Fibroblast of skin of right quadriceps (primary cell): ENCODE measurements around the gene CHDH.

Source experiments
- DNase-seq: peaks from one replicate; pipeline ENCODE4 v3.0.0-alpha.2; 2013

CHDH gene

DNA sequence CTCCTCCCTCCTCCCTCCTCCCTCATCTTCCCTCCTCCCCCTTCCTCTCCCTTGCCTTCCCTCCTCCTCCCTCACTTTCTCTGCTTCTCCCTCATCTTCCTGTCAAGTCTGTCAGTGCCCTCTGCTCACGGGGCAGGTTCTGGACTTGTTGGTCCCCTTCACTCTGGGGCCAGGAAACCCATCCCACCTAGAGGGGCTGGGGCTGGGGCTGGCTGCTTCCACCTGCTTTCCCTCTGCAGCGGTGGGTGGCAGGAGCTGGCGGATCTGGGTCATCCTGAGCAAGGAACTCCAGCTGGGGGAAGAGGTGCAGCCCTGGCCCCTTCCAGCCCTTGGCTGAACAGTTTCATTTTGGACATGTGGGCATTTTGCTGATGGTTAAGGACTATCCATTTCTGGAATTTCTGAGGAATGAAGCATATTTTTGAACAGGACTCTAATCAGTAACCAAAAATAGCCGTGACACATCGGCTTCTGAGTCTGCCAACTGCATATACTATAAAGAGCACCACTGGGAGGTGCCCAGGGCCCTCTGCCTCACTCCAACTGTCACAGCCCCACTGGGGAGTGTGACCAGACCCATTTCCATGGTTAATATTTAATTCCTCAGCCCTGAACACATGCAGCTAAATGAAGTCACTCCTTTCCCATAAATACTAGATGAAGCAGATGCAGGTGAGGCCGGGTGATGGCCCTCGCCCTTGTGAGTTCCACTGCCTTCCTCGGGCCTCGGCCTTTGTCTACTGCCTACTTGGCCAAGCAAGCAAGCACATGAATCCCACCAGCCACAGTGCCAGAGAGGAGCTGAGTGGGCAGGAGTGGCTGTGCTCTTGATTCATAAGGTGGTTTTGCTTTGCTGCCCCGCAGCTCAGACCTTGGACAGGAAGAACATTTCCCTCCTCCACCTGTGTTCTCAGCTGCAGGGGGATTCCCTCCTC, 39.8 kb downstream of the CHDH start:
- DNase-seq: peak; percentile 86

DNA sequence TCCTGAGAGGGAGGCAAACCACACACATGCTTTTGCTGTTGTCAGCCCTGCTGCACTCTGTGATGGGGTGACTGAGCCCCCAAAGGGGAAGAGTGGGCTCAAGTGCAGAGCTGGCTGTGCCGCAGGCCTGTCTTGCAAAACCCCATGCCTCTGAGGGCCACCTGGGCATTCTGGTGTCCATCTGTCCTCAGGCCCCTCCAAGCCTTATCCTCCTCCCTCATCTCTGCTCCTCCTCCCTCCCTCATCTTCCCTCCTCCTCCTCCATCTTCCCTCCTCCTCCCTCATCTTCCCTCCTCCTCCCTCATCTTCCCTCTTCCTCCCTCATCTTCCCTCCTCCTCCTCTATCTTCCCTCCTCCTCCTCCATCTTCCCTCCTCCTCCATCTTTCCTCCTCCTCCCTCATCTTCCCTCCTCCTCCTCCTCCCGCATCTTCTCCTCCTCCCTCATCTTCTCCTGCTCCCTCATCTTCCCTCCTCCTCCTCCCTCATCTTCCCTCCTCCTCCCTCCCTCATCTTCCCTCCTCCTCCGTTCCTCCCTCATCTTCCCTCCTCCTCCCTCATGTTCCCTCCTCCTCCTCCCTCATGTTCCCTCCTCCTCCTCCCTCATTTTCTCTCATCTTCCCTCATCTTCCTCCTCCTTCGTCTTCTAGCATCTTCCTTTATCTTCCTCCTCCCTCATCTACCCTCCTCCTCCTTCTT, 40.6 kb downstream of the CHDH start:
- no peak for DNase-seq

DNA sequence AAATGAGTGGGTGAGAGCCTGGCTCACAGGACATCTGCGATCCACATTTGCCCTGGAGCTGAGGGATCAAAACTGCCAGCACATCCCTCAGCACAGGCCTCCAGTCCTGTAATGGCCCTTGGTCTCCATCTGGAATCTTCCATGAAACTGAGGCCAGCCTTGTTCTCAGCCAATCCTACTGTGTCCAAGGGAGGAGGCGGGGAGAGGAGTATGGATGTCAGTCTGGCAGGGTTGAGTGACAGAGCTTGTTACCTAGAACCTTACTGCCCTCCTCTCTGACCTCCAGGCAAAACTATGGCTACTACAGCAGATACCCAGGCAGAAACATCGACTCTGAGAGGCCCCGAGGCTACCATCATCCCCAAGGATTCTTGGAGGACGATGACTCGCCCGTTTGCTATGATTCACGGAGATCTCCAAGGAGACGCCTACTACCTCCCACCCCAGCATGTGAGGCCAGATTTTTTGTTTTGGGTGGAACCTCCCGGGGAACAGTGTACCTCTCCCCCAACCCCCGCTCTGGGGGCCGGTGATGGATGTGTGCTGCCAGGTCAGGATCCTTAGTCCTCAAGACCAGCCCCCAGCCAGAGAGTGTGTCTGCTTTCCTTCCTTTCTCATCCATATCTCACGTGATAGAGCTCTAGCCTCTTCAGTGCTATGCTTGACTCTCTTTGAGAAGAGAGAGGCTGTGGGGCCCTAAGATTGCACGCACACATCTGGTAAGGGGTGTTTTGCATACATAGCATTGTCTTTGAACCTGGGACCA, 41.3 kb downstream of the CHDH start:
- DNase-seq: peak; percentile 91

DNA sequence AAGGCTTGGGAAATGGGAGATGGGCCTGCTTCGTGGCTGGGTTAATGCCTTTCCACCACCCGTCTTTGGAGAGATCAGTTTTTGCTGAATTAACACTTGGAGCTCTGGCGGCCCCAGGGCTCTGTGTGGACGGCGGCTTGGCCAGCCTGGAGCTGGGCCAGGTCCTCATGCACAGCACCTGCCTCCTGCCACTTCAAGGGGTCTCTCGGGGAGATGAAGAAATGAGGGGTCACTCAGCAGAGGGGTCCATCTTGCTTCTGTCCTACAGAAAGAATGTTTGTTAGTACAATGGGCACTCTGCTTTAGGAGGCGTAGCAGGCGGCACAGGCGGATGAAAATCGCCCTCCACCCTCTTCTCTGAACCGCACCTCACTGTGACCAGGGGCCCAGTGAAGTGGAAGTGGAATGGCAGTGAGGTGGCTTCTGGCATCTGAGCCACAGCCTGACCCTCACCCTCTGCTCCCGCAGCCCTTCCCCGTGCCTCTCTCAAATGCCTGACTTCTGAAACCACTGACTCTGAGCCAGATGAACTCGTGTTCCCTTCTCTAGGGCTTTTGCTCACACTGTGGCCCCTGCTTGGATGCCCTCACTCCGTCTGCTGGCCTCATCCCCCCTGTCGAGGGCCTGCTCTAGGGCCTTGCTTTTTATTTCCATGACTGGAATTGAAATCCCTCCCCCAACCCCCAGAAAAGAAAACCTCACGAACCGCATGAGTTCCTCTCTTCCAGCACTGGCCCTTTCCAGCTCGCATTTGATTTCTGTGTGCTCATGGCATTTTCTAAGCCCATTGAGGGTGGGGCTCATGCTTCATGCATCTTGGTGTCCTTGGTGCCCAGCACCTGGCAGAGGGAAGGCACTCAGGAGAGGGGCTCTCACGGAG, 42.2 kb downstream of the CHDH start:
- DNase-seq: peak; percentile 47

DNA sequence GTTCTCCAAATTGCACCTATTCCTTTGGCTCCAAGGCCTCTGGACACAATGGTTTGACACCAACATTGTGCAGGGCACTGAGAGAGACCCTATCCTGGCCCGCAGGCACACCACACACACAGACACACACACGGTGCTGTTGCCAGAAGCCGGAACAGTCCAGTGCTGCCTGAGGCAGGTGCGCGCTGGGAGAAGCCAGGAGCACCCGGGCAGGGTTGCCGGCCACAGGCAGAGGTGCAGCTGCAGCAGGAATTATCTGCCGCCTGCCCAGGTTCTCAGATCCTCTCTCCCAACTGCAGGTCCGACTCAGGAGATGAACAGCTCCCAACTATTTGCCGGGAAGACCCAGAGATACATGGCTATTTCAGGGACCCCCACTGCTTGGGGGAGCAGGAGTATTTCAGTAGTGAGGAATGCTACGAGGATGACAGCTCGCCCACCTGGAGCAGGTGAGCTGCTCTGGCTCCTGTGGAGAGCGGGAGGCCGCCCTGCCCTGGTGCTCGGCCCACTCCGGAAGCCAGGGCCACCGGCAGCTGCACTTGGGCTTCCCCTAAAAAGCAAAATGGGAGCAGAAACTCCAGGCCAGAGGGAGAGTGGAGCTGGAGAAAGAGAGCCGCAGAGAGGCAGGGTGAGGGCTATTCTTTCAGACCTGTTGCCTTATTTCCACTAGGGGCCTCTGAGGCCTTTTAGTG, 42.9 kb downstream of the CHDH start:
- no peak for DNase-seq

DNA sequence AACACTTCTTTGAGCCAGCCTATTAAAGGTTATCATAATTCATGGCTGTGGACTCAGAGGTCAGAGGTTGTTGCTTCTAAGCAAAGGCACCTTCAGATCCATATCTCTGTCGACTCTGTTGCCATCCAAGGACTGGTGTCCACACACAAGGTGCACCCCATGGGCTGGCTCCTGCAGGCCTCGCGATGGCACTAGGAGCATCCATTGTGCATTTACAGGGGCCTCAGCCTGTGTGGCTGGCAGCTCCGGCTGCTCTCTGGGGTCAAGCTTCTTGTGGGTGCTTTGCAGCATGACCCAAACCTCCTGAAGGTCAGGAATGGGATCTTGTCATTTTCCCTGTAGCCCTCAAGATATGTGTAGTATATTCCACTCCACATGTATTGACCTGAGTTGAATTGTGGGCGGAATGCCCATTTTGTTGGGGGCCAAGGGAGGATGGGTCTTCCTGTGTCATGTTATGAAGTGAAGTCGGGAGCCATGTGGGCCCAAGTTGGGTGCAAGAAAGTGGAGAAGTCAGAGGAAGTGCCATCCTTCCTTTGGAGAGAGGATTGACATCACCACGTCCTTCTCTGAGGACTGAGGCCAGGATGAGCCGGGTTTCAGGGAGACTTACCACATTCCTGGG, 43.9 kb downstream of the CHDH start:
- no peak for DNase-seq

DNA sequence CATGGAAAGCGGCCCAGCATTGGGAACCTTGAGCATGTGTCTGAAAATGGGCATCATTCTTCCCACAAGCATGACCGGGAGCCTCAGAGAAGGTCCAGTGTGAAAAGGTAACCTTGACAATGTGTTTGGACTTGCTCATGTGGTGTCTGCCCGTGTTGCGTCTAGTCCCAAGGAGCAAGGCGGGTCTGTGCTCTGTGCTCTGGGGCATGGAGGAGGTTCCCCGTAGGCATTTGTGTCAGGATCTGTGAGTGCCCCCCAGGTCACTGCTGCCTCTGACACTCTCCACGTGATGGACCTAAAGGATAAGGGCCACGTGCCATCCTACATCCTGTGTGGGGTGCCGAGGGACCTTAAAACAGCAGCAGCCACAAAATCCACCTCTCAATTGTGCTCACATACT, 44.9 kb downstream of the CHDH start:
- no peak for DNase-seq

DNA sequence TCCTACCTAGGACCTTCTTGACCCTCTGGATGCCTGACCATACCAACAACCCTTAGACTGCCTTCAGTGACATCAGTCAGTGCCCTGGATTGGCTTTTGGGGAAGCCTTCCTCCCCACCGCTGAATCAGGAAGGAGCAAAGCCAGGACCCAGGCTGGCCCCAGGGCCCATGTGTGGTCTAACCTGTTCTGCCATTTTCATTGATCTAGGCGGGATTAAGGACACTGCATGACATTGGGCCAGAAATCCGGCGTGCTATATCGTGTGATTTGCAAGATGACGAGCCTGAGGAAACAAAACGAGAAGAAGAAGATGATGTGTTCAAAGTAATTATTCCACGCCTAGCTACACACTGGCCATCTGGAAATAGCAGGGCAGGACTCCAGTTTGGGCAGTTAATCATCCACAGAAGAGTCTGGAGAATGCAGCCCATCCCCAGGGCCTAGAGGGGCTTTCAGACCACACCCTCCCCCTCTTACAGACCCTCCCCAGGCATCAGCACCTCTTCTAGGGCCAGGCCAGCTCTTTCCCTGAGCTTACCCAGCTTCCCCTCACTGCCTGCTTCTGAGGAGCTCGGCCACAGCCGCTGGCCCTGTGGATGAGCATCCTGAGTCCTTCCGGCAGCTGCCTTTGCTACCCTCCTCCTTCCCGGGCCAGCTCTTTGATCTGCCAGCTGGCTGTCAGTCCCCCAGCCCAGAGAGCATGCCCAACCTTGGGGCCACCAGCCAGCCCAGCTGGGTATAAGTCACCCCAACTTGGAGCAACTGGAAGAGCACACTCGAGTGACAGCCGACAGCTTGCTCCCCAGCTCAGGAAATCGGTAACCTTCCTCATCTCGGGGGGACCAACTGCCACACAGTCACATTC, 45.9 kb downstream of the CHDH start:
- DNase-seq: no peak

DNA sequence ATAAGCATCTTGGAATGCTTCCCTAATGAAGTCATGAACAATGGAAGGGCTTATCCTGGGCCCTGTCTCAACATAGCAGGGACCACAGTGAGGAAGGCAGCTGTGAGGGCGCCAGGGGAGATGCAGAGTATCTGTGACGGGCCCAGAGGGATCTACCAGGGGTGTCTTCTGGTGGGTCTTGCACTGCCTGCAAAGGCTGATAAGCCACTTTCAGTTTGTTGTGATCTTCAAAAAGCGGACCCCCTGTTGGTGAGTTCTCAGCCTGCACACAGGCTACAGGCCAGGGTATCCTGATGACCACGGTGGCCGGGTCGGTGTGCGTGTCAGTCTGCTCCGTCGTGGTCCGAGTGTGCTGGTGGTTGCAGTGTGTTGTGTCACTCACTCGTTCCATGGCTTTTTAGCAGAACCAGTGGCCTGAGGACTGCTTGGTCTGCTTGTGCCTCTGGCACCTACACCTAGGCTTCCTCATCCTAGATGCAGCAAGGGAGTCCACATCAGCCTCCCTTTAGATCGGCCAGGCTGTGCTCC, 46.8 kb downstream of the CHDH start:
- DNase-seq: no peak

DNA sequence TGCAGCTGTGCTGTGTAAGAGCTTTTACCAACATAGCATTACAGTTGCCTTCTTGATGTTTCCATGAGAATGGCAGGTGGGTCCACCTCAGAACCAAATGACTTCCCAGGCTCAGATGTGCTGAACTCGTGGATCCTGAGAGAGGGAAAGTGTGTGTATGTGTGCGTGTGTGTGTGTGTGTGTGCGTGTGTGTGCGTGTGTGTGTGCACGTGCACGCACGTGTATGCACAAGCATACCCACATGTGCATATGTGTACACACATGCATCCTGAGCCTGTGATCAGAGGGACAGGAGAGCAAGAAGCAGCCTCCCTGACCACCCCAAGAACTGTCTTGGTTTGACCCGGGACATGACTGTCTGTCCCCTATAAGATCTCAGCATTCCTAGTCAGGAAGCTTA, 48.1 kb downstream of the CHDH start:
- DNase-seq: no peak

DNA sequence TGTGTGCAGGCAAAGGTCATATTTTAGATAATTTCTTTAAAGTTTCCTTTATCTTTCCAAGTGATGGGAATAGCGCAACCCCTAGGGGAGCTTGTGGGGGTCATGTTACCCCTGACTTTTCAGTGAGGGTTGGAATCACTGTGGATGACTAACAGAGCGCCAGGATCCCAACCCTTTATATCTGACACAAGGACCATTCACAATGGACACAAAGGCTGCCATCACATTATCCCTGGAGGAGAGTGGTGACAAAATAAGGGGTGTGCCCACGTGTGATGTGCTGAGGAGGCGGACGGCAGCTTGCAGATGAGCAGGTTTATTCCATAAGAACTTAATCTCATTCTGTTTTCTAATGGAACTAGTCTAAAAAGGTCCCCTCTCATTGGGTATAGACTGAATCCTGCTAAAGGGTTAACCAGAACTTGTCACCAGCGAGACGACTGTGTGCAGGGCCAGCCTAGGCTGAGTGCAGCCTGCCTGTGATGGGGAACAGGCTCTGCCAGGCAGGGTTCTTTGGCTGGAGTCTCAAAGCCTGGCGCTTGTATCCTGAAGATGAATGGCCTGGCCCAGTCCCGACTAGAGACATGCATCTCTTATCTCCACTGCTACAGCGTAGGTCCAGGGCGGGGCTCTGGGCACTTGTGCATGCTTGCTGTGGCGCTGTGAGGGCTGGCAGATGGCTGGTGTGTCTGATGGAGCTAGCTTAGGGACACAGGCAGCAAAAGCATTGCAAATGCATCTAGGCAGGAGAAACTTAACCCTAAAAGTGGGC, 50.2 kb downstream of the CHDH start:
- DNase-seq: no peak

DNA sequence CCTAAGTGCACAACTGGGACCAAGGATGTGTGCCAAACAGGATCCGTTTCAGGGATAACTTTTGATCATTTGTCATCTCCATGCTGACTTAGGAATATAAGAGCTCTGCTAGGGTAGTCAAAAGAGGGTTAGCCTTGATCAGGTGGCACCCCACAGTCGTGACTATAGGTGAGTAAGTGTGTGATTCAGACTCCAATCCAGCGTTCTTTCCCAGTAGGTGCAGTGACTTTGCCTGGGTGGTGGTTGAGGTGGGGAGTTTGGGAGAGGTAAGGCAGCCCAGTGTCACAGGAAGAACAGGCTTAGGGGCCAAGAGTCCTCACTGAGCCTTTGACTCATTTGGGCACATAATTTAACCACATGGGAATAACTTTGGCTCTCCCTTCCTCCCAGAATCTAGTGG, 51.0 kb downstream of the CHDH start:
- no peak for DNase-seq

DNA sequence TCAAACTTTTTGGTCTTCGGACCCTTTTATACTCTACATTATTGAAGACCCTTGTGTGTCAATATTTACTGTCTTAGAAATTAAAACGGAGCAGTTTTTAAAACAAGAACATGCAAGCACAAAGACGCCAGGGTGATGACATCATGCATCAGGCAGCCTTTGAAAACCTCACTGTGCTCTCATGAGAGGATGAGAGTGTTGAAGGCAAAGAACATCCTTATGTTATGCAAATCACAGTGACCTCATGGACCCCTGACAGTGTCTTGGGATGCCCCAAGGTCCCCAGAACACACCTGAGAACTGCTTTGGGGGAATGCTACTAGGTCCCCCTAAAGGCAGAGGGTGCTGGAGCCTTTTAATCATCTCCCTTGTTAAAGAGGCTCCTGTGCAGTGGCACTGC, 51.6 kb downstream of the CHDH start:
- DNase-seq: peak; percentile 50

DNA sequence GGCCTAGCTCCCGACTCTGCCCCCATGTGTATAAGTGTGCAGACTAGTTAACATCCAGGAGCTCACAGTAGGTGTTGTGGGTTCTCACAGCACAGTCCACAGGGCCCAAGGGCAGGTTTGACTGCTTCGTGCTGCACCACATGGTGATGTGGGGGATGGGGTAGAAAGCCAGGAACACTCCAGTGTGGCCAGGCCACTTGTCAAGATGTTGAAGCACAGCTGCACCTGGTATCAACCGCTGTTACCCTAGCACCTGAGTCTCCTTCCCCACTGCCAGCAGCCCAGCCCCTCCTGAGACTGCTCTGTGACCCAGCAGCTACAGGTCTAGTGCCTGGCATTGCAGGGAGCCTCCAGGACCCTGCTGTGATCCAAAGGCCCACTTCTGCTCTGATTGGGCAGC, 53.4 kb downstream of the CHDH start:
- DNase-seq: no peak

DNA sequence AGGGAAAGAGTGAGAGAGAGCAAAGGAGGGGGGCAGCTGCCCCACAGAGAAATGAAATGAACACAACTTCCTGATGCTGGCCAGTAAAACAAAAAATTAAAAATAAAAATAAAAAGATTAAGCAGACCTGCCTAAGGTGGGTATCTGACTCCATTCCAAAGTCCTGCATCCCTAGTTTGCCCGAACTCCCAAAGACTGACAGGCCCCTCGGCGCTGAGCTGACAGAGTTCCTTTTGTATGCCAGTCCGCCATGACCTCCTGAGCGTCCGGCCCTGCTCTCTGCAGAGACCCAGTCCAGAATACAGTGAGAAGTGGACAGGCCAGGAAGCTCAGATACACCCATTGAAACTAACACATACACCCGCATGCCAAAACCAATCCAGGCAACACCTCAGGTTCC, 54.9 kb downstream of the CHDH start:
- no peak for DNase-seq

DNA sequence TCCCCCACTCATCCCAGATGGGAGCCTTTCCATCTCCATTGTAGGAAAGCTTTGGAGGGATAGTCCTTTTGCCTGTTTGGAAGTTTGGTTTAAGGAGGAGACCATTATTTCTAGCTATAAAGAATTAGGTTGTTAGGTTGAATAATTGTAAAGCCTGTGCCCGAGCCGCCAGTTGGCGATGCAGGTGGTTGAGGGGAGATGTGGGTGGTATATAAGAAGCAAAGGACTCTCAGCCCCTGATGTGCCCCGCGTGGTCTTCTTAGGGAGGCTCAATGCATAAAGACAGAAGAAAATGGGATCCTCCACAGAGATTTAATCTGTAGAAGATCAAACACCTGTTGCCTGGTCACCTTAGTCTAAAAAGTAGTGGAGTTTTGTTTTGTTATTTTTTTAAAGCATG, 55.7 kb downstream of the CHDH start:
- DNase-seq: no peak

DNA sequence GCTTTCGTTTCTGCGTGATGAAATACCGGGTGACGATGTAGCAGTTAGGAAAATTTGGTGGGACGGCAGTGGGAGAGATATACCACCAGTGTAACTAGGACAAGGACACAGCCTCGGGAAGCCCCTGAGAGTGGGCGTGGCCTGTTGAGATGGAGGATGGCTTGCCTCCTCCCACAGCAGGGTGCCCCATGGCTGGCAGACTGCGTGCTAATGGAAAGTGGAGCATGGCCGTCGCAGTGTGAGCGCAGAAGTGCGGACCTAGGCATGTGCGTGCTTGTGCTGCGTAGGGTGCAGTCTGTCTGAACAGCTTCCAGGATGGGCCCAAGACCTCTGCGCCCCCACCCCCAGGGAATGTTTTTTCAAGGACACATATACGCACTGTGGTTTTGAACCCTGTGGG, 56.8 kb downstream of the CHDH start:
- DNase-seq: no peak

DNA sequence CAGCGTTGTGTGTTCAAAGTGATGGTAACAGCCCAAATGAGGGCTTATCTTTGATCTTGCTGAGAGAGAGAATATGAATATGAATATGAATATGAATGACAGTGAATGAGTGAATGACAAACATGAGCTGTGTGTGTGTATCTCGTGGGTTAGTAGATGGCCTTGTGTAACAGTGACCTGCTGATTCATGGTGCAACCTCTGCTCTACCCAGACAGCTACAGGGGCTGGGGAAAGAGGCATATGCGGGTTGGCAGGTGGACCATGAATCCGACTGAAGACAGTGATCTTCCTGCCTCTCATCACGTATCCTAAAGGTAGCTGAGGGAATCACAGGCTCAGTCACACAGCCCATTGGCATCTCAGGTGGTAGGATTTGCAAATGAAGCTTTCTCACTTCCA, 58.2 kb downstream of the CHDH start:
- no peak for DNase-seq

DNA sequence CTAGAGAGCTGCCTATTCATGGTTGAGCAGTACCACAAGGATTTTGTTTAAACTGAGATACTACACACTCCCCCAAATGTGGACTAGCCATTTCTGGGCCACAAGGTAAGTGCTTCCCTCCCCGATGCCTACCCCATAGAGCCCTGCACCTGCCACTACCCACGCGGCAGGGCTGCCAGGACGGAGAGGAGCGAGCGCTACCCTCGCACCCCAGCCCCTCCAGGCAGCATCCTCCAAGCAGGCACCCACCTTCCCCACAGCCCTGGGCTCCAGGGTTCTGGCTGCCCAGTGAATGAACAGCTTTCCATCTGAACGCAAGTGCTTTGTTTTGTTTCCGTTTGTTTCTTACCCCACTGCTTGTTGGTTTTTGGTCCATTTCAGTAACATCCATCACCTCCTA, 59.2 kb downstream of the CHDH start:
- DNase-seq: no peak
